ENCODE data around the gene HCFC1. TPM values are rescaled to one million over a fixed set of nuclear protein-coding genes. Genes with fewer than 3 reads are reported as not detected.

The HCFC1 gene
- total RNA-seq, 1 experiment from 2014 or later = 95.6 TPM

DNA sequence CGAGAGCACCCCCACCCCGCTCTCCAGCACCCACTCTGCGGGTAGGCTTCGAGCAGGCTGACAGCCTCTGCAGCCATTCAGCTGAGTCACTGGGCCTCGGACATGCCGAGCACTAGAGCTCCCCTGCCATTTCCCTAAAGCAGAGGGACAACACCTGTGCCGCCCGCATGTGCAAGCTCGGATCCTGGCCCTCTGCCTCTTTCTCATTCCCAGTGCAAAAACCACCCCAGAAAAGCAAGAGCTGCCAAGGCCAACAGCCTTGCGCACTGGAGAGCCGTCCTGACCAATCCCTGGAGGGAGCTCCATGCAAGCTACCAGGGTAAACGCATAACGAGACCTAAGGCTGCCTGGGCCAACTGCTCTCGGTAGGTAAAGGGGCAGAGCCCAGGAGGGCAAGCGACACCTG is 5.3 kb downstream of the HCFC1 start:
- no peaks in the 10 kb centered on the region for H3K27me3 ChIP-seq (replicated peaks; ENCODE audit: control insufficient read depth, insufficient read depth, low read length)
- Mint-ChIP-seq H3K27ac (ENCODE audit: unreplicated experiment) (no peak overlapping the region), H3K36me3 (ENCODE audit: insufficient read depth, unreplicated experiment) (peaks cover 29% of the 10 kb centered on the region), H3K4me1 (ENCODE audit: low read depth, unreplicated experiment) (no peaks in the 10 kb centered on the region), H3K27me3 (ENCODE audit: insufficient read depth, unreplicated experiment) (no peaks in the 10 kb centered on the region), H3K9me3 (ENCODE audit: unreplicated experiment) (no peaks in the 10 kb centered on the region), H3K4me3 (ENCODE audit: unreplicated experiment) (no peak overlapping the region)
- no peak for DNase-seq
- ChIA-PET POLR2A (no interaction called here), CTCF (interaction anchor here (1.3 kb wide), 1 partner anchor 17 kb away, joined by 3 read pairs; no protein-coding TSS in a partner anchor)
- TF ChIP-seq, protein P1, sequence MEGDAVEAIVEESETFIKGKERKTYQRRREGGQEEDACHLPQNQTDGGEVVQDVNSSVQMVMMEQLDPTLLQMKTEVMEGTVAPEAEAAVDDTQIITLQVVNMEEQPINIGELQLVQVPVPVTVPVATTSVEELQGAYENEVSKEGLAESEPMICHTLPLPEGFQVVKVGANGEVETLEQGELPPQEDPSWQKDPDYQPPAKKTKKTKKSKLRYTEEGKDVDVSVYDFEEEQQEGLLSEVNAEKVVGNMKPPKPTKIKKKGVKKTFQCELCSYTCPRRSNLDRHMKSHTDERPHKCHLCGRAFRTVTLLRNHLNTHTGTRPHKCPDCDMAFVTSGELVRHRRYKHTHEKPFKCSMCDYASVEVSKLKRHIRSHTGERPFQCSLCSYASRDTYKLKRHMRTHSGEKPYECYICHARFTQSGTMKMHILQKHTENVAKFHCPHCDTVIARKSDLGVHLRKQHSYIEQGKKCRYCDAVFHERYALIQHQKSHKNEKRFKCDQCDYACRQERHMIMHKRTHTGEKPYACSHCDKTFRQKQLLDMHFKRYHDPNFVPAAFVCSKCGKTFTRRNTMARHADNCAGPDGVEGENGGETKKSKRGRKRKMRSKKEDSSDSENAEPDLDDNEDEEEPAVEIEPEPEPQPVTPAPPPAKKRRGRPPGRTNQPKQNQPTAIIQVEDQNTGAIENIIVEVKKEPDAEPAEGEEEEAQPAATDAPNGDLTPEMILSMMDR (IDR thresholded peaks at IDR 0.05; ENCODE audit: insufficient read depth in 1 of 2, low read depth in 1 of 2, low read length in 1 of 2, severe bottlenecking in 1 of 2, unreplicated experiment in 1 of 2) = no peak
- no peaks in the 10 kb centered on the region for H3K4me1 ChIP-seq
- peaks cover 3% of the 10 kb centered on the region for H3K36me3 ChIP-seq (ENCODE audit: control insufficient read depth, insufficient read depth, low read length)
- intact Hi-C loops (cut with micrococcal nuclease; ENCODE audit: unreplicated experiment) = no loop called here
- no TSS peak for BruUV-seq (replicated peaks)
- no peaks in the 10 kb centered on the region for H3K9me3 ChIP-seq
- H3K4me3 ChIP-seq (ENCODE audit: low read depth, low read length) = no peak overlapping the region

DNA sequence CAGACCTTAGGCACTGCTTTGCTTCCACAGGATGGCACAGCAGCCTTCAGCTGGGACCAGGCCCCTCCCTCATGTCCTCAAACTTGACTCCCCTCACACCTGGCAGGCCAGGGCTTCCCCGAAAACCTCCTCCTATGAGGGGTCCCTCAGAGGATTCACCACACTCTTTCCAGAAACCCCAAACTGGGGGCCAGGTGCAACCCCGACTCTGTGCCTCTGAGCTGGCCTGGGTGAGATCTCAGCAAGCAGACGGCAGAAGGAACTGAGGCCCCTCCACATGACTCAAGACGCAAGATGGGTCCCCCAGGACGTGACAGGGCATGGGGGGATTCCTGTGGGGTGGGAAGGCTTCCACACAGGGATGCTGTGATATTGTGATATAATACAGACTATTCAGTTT is 6.2 kb downstream of the HCFC1 start:
- BruUV-seq (replicated peaks) = no TSS peak
- Mint-ChIP-seq H3K4me3 (ENCODE audit: unreplicated experiment) (no peak overlapping the region), H3K27ac (ENCODE audit: unreplicated experiment) (no peak overlapping the region), H3K27me3 (ENCODE audit: insufficient read depth, unreplicated experiment) (no peaks in the 10 kb centered on the region), H3K4me1 (ENCODE audit: low read depth, unreplicated experiment) (no peaks in the 10 kb centered on the region), H3K9me3 (ENCODE audit: unreplicated experiment) (no peaks in the 10 kb centered on the region), H3K36me3 (ENCODE audit: insufficient read depth, unreplicated experiment) (peaks cover 30% of the 10 kb centered on the region)
- intact Hi-C loops (cut with micrococcal nuclease; ENCODE audit: unreplicated experiment) = no loop called here
- peaks cover 3% of the 10 kb centered on the region for H3K36me3 ChIP-seq (ENCODE audit: control insufficient read depth, insufficient read depth, low read length)
- DNase-seq = no peak
- H3K9me3 ChIP-seq = no peaks in the 10 kb centered on the region
- CTCF ChIA-PET = no interaction called here
- H3K4me1 ChIP-seq = no peaks in the 10 kb centered on the region
- no peaks in the 10 kb centered on the region for H3K27me3 ChIP-seq (replicated peaks; ENCODE audit: control insufficient read depth, insufficient read depth, low read length)
- no peak overlapping the region for H3K4me3 ChIP-seq (ENCODE audit: low read depth, low read length)
- POLR2A ChIA-PET = no interaction called here
- TF ChIP-seq, protein P1 (IDR thresholded peaks at IDR 0.05; ENCODE audit: insufficient read depth in 1 of 2, low read depth in 1 of 2, low read length in 1 of 2, severe bottlenecking in 1 of 2, unreplicated experiment in 1 of 2) = no peak

DNA sequence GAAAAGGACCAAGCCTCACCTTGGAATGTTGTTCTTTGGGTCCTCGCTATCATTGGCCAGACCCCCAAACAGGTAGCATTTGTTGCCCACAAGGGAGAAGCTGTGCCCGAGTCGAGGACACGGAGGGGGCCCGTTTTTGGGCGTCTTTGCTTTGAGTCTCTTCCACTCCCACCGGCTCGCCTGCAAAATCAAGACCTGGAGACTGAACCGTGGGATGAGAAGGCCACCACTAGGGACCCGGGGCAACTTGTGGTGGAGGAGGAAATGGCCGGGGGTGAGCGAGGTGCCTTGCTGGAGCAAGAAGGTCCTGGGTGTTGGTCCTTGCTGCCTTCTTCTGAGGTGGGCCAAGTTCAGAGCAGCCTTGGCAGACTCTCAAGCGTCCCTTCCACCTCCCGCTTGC is 7.5 kb downstream of the HCFC1 start:
- no peak overlapping the region for H3K27ac Mint-ChIP-seq (ENCODE audit: unreplicated experiment)
- CTCF ChIA-PET = no interaction called here
- no peaks in the 10 kb centered on the region for H3K4me1 ChIP-seq
- H3K9me3 ChIP-seq = no peaks in the 10 kb centered on the region
- POLR2A ChIA-PET = no interaction called here
- DNase-seq = no peak
- no peak overlapping the region for H3K4me3 ChIP-seq (ENCODE audit: low read depth, low read length)
- no peaks in the 10 kb centered on the region for H3K27me3 Mint-ChIP-seq (ENCODE audit: insufficient read depth, unreplicated experiment)
- H3K4me3 Mint-ChIP-seq (ENCODE audit: unreplicated experiment) = no peak overlapping the region
- no peaks in the 10 kb centered on the region for H3K27me3 ChIP-seq (replicated peaks; ENCODE audit: control insufficient read depth, insufficient read depth, low read length)
- peaks cover 37% of the 10 kb centered on the region for H3K36me3 Mint-ChIP-seq (ENCODE audit: insufficient read depth, unreplicated experiment)
- intact Hi-C loops (cut with micrococcal nuclease; ENCODE audit: unreplicated experiment) = no loop called here
- H3K4me1 Mint-ChIP-seq (ENCODE audit: low read depth, unreplicated experiment) = no peaks in the 10 kb centered on the region
- no peaks in the 10 kb centered on the region for H3K9me3 Mint-ChIP-seq (ENCODE audit: unreplicated experiment)
- TF ChIP-seq, protein P1 (IDR thresholded peaks at IDR 0.05; ENCODE audit: insufficient read depth in 1 of 2, low read depth in 1 of 2, low read length in 1 of 2, severe bottlenecking in 1 of 2, unreplicated experiment in 1 of 2) = no peak
- BruUV-seq (replicated peaks) = no TSS peak
- peaks cover 3% of the 10 kb centered on the region; the same call in 1 of the 2 replicates for H3K36me3 ChIP-seq (ENCODE audit: control insufficient read depth, insufficient read depth, low read length)
